Peyer's patch (tissue), 4 donors: ENCODE results near the gene PDE4D.

Source experiments
- POLR2A ChIP-seq, 2 donors: fragments of 450-650 bp; IDR thresholded peaks; one replicate each; pipeline ENCODE4 v1.5.1; 2017; ENCODE audit warnings: antibody characterized with exemption in 2 of 2, mild to moderate bottlenecking in 2 of 2, moderate library complexity in 2 of 2
- TF ChIP-seq, protein P1 (sequence below), 6 experiments: fragments of 450-650 bp in 4 of 6; fragments of 200-600 bp in 2 of 6; sonication (generic) in 1 of 6; IDR thresholded peaks; one replicate each; pipeline ENCODE4 v1.5.1; 2017 to 2019; ENCODE audit warnings: antibody characterized with exemption in 6 of 6, mild to moderate bottlenecking in 3 of 6, moderate library complexity in 1 of 6

DNA sequence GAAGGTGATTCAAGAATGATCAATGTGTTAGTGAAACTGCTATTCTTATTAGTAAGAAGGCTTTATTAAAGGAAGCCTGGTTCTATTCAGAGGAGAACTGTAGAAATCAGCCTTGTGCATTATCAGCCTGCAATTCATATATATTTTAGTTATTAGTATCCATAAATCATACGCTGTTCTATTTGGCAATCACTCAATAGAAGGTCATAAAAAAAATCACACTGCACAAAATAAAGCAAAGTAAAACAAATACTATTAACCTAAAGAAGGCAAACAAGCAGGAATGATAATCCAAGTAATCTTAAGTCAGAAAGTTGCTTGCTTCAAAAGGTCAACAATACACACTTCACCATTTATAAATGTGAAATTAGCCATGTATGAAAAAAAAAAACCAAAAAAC lies 138.1 kb downstream of the PDE4D start:
- TF ChIP-seq, protein P1, sequence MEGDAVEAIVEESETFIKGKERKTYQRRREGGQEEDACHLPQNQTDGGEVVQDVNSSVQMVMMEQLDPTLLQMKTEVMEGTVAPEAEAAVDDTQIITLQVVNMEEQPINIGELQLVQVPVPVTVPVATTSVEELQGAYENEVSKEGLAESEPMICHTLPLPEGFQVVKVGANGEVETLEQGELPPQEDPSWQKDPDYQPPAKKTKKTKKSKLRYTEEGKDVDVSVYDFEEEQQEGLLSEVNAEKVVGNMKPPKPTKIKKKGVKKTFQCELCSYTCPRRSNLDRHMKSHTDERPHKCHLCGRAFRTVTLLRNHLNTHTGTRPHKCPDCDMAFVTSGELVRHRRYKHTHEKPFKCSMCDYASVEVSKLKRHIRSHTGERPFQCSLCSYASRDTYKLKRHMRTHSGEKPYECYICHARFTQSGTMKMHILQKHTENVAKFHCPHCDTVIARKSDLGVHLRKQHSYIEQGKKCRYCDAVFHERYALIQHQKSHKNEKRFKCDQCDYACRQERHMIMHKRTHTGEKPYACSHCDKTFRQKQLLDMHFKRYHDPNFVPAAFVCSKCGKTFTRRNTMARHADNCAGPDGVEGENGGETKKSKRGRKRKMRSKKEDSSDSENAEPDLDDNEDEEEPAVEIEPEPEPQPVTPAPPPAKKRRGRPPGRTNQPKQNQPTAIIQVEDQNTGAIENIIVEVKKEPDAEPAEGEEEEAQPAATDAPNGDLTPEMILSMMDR (IDR thresholded peaks at IDR 0.05), result no peak
- TF ChIP-seq POLR2A (IDR thresholded peaks at IDR 0.05), result no peak
